ENCODE measurements around the gene ATXN3L.

The ATXN3L gene

DNA sequence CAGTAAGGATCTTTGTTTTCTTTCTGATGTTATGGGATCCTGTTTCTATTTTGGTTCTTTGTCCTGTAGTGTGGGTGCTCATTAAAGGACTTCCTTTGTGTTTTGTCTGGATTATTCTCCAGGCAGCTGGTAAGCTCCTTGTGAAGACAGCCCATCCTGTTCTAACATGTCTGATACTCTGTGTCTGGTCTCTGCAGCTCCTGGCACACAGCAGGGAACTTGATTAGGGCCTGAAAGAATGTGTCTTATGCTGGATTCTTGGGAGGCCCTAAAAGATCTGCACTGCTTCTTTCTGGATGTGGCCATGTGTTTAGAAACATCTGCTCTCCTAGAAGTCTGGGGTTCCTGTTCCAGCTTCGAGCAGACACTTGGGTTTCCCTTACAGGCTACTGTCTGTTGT, 38.1 kb upstream of the ATXN3L start:
- no peak for TF ChIP-seq CTCF (conservative IDR thresholded peaks at IDR 0.05; ENCODE audit: low read depth, low read length)
- no peak for DNase-seq (ENCODE audit: low read depth)
- H3K4me3 ChIP-seq (ENCODE audit: low read length) = no peak overlapping the region

GRCh38 chrX:13346646-13347045, 26.8 kb upstream of the ATXN3L start:
- no peak overlapping the region for H3K4me3 ChIP-seq (ENCODE audit: low read length)
- no peak for DNase-seq (ENCODE audit: low read depth)
- no peak for TF ChIP-seq CTCF (conservative IDR thresholded peaks at IDR 0.05; ENCODE audit: low read depth, low read length)

DNA sequence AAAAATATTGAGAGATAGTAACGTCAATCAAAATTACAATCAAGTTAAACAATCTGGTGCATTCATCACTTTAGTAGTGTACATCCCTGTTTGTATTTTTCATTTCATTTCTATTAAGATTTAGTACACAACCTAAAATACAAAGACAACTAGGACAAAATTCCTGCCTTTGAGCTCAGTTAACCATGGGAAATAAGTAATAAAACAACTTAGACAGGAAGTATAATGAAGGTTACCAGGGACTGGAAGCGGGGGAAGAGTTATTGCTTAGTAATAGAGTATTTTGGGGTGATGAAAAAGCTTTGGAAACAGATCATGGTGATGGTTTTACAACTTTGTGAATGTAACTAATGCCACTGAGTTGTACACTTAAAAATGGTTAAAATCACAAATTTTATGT, 25.6 kb upstream of the ATXN3L start:
- no peak overlapping the region for H3K4me3 ChIP-seq (ENCODE audit: low read length)
- no peak for TF ChIP-seq CTCF (conservative IDR thresholded peaks at IDR 0.05; ENCODE audit: low read depth, low read length)
- no peak for DNase-seq (ENCODE audit: low read depth)

GRCh38 chrX:13345037-13345436, 25.2 kb upstream of the ATXN3L start:
- TF ChIP-seq CTCF (conservative IDR thresholded peaks at IDR 0.05; ENCODE audit: low read depth, low read length) = no peak
- H3K4me3 ChIP-seq (ENCODE audit: low read length) = no peak overlapping the region
- DNase-seq (ENCODE audit: low read depth) = no peak

DNA sequence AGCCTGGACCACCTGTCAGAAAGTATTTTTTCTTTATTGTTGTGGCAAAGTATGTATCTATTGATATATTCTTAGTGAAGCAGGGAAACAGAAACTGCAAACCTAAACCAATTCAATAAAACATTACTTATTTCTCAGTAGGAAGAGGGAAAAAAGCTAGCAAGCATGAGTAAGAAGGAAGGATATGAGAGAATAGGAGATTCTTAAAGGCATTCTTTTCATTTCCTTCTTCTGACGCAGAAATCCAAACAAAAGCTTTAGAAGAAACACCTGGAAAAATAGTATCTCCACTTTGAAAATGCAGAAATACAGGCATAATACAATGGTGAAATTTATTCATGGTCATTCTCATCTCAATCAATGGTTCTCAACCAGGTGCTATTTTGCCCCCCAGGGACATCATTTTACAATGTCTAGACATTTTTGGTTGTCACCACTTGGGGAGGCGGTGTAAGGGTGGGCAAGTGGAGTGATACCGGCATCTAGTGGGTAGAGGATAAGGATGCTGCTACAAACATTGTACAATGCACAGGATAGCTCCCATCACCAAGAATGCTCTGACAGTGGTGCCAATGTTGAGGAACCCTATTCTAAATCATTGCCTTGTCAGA, 21.7 kb upstream of the ATXN3L start:
- no peak for TF ChIP-seq CTCF (conservative IDR thresholded peaks at IDR 0.05; ENCODE audit: low read depth, low read length)
- no peak for DNase-seq (ENCODE audit: low read depth)
- H3K4me3 ChIP-seq (ENCODE audit: low read length) = no peak overlapping the region

DNA sequence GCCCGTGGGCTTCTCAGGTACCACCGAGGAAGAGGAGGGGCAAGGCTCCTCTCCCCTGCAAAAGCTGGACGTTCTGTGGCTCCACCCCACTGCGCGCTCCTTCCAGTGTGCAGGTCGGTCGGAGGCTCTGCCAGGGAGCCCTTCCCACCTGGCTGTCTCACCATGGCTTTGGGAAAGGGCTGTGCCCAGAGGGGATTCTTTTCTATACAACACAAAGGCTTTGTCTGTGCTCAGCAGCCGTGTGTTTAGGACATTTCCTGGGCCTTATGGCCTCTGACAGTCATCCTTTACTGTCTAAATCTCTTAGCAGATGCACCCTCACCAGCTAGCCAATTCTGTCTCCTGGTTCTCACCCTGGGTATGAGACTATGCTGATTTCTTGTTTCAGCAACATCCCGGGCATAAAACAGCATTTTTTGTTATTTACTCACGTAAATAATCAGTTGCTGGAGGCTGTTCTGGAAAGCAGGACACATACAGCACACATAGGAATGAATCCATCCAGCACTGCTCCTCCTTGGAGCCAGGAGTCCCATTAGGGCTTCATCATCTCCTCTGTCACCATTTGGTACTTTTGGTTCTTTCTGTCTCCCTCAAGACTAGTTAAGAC, 20.4 kb upstream of the ATXN3L start:
- DNase-seq (ENCODE audit: low read depth) = no peak
- no peak for TF ChIP-seq CTCF (conservative IDR thresholded peaks at IDR 0.05; ENCODE audit: low read depth, low read length)
- H3K4me3 ChIP-seq (ENCODE audit: low read length) = no peak overlapping the region

- no peak for TF ChIP-seq CTCF (conservative IDR thresholded peaks at IDR 0.05; ENCODE audit: low read depth, low read length)
- DNase-seq (ENCODE audit: low read depth) = no peak
These were observed 19.8 kb upstream of the ATXN3L start for GRCh38 chrX:13339607-13340006.

More at GRCh38 chrX:13339607-13340006, 19.8 kb upstream of the ATXN3L start:
- no peak overlapping the region for H3K4me3 ChIP-seq (ENCODE audit: low read length)

Measured in retinal pigment epithelial cell (primary cell).